Metanephros (tissue), 2 donors: ENCODE measurements around the gene MSH5. TPM values are rescaled to one million over a fixed set of nuclear protein-coding genes. Genes with fewer than 3 reads are reported as not detected.

Source experiments
- small RNA-seq: library from RNA; depleted of rRNA; stranded (forward); fragments of <200 nt; gene quantifications from one replicate; pipeline ENCODE3, GENCODE V24; 2014; ENCODE audit warnings: low replicate concordance
- total RNA-seq: library from RNA; depleted of rRNA; stranded (reverse); fragments of >200 nt; gene quantifications from one replicate; pipeline ENCODE4 v1.2.3, GENCODE V29; 2014

The MSH5 gene
- total RNA-seq, 1 donor from 2014 or later = 18.9 TPM

Small RNAs within 50 kb of the gene (small RNA-seq; reads per million reads assigned to genes)
- gene LY6G6D = not detected
- not detected for gene MIR4646
- gene MSH5-SAPCD1 = not detected
- not detected for gene RF00019
- not detected for gene RNU6-850P
- not detected for gene SAPCD1

Other genes starting within 250 kb of the MSH5 start
- 3.6 TPM for gene MICB, start 241.9 kb upstream of the MSH5 start, total RNA-seq
- 9.8 TPM for gene MCCD1, start 211.0 kb upstream of the MSH5 start, total RNA-seq
- 530 TPM for gene DDX39B, start 198.0 kb upstream of the MSH5 start, total RNA-seq
- 2.2 TPM for gene ATP6V1G2, start 193.4 kb upstream of the MSH5 start, total RNA-seq
- gene NFKBIL1, start 192.4 kb upstream of the MSH5 start, total RNA-seq = 26.4 TPM
- gene LTA, start 167.7 kb upstream of the MSH5 start, total RNA-seq = not detected
- gene TNF, start 164.4 kb upstream of the MSH5 start, total RNA-seq = 0.35 TPM
- 3.1 TPM for gene LTB, start 157.6 kb upstream of the MSH5 start, total RNA-seq
- 12.3 TPM for gene LST1, start 153.7 kb upstream of the MSH5 start, total RNA-seq
- 0.35 TPM for gene NCR3, start 147.0 kb upstream of the MSH5 start, total RNA-seq
- gene AIF1, start 124.8 kb upstream of the MSH5 start, total RNA-seq = 18.7 TPM
- 111 TPM for gene PRRC2A, start 119.3 kb upstream of the MSH5 start, total RNA-seq
- gene BAG6, start 87.3 kb upstream of the MSH5 start, total RNA-seq = 208 TPM
- 24.0 TPM for gene APOM, start 84.1 kb upstream of the MSH5 start, total RNA-seq
- gene C6orf47, start 79.2 kb upstream of the MSH5 start, total RNA-seq = 18.3 TPM
- 16.5 TPM for gene GPANK1, start 75.0 kb upstream of the MSH5 start, total RNA-seq
- gene CSNK2B, start 73.9 kb upstream of the MSH5 start, total RNA-seq = 99.5 TPM
- 3.3 TPM for gene LY6G5B, start 70.0 kb upstream of the MSH5 start, total RNA-seq
- 1.1 TPM for gene LY6G5C, start 58.9 kb upstream of the MSH5 start, total RNA-seq
- gene ABHD16A, start 36.7 kb upstream of the MSH5 start, total RNA-seq = 56.0 TPM
- gene LY6G6F, start 33.1 kb upstream of the MSH5 start, total RNA-seq = not detected
- not detected for gene LY6G6D, start 24.7 kb upstream of the MSH5 start, total RNA-seq
- not detected for gene LY6G6C, start 18.3 kb upstream of the MSH5 start, total RNA-seq
- 4.7 TPM for gene MPIG6B, start 16.6 kb upstream of the MSH5 start, total RNA-seq
- gene DDAH2, start 10.7 kb upstream of the MSH5 start, total RNA-seq = 121 TPM
- 227 TPM for gene CLIC1, start 3.5 kb upstream of the MSH5 start, total RNA-seq
- 4.3 TPM for gene SAPCD1, start 22.7 kb downstream of the MSH5 start, total RNA-seq
- 8.6 TPM for gene VWA7, start 37.3 kb downstream of the MSH5 start, total RNA-seq
- gene VARS1, start 55.7 kb downstream of the MSH5 start, total RNA-seq = 38.8 TPM
- 33.5 TPM for gene LSM2, start 67.0 kb downstream of the MSH5 start, total RNA-seq
- gene HSPA1L, start 75.3 kb downstream of the MSH5 start, total RNA-seq = 2.9 TPM
- gene HSPA1A, start 75.5 kb downstream of the MSH5 start, total RNA-seq = 1,222 TPM
- 1,232 TPM for gene HSPA1B, start 87.7 kb downstream of the MSH5 start, total RNA-seq
- gene NEU1, start 122.8 kb downstream of the MSH5 start, total RNA-seq = 46.4 TPM
- 28.4 TPM for gene SLC44A4, start 139.0 kb downstream of the MSH5 start, total RNA-seq
- 71.4 TPM for gene EHMT2, start 157.7 kb downstream of the MSH5 start, total RNA-seq
- 14.4 TPM for gene ZBTB12, start 162.1 kb downstream of the MSH5 start, total RNA-seq
- 7.1 TPM for gene C2, start 187.7 kb downstream of the MSH5 start, total RNA-seq
- 9.9 TPM for gene CFB, start 206.1 kb downstream of the MSH5 start, total RNA-seq
- gene NELFE, start 219.0 kb downstream of the MSH5 start, total RNA-seq = 50.0 TPM
- gene SKIC2, start 219.2 kb downstream of the MSH5 start, total RNA-seq = 53.5 TPM
- gene DXO, start 232.1 kb downstream of the MSH5 start, total RNA-seq = 20.1 TPM
- gene C4A, start 242.1 kb downstream of the MSH5 start, total RNA-seq = 48.4 TPM